ENCODE data around the gene CD82. TPM values are rescaled to one million over a fixed set of nuclear protein-coding genes. Genes with fewer than 3 reads are reported as not detected.

The CD82 gene
- total and polyA plus RNA-seq, 2 of the 8 experiments (the other 6 are each of a cell fraction or from before 2014, with no cell fraction given) = 7.9 to 10.3 TPM

- Histone ChIP-seq H2AK5ac (ENCODE audit: low read depth, low read length) (no peak overlapping the region), H2BK15ac (ENCODE audit: low read length) (no peak overlapping the region), H3K9me3 (ENCODE audit: insufficient read depth in 2 of 2, low read depth in 1 of 2, low read length in 1 of 2) (no peaks in the 10 kb centered on the region), H4K8ac (ENCODE audit: extremely low read depth, insufficient read depth, low read length) (no peak overlapping the region), H3K79me2 (ENCODE audit: control insufficient read depth in 1 of 2, insufficient read depth in 2 of 2, low read length in 2 of 2) (no peaks in the 10 kb centered on the region), H3K14ac (ENCODE audit: insufficient read length) (no peak overlapping the region), H2AFZ (ENCODE audit: low read length) (peak overlapping the region; percentile 82), H3K27me3 (replicated peaks in 1 of 4; ENCODE audit: control insufficient read depth in 3 of 4, extremely low read depth in 1 of 4, insufficient read depth in 3 of 4, low read length in 3 of 4) (peaks cover 0 to 6% (median 3%) of the 10 kb centered on the region in 4 experiments; a peak in 3 of 7 replicates), H3K27ac (ENCODE audit: low read depth, low read length) (no peak overlapping the region), H3K18ac (ENCODE audit: extremely low read depth, low read length) (no peak overlapping the region), H3K56ac (replicated peaks; ENCODE audit: insufficient read length, low read depth, low read length) (no peak overlapping the region), H3K4me3 (ENCODE audit: extremely low read depth in 1 of 4, insufficient read depth in 2 of 4, low read depth in 3 of 4, low read length in 4 of 4) (no peak overlapping the region), H3K9ac (replicated peaks in 1 of 4; ENCODE audit: extremely low read depth in 1 of 4, low read depth in 3 of 4, low read length in 3 of 4) (no peak overlapping the region), H2BK20ac (ENCODE audit: low read length) (no peak overlapping the region), H3K23ac (ENCODE audit: insufficient read length) (no peak overlapping the region), H3K36me3 (ENCODE audit: control insufficient read depth in 2 of 4, insufficient read depth in 4 of 4, low read length in 3 of 4) (no peaks in the 10 kb centered on the region), H3K4ac (replicated peaks; ENCODE audit: insufficient read length, low read depth, low read length) (no peak overlapping the region), H3K4me2 (ENCODE audit: insufficient read depth in 1 of 2, low read depth in 2 of 2, low read length in 2 of 2) (peak overlapping the region in 1 of 2 experiments; percentile 29; a peak in 2 of 4 replicates), H4K5ac (ENCODE audit: insufficient read length, low read depth, low read length) (no peak overlapping the region), H3K23me2 (ENCODE audit: low read depth, low read length) (peaks cover 4% of the 10 kb centered on the region; the same call in 1 of the 2 replicates), H2BK12ac (ENCODE audit: low read depth, low read length) (no peak overlapping the region), H3K79me1 (ENCODE audit: low read depth, low read length) (no peaks in the 10 kb centered on the region), H4K20me1 (replicated peaks in 1 of 2; ENCODE audit: control insufficient read depth in 1 of 2, insufficient read depth in 2 of 2, low read length in 2 of 2) (no peaks in the 10 kb centered on the region), H2BK5ac (ENCODE audit: low read depth, low read length) (no peak overlapping the region), H2BK120ac (replicated peaks; ENCODE audit: low read depth, low read length) (no peak overlapping the region), H4K91ac (replicated peaks; ENCODE audit: insufficient read length, low read length) (no peak overlapping the region), H3K4me1 (replicated peaks in 1 of 4; ENCODE audit: control insufficient read depth in 3 of 4, insufficient read depth in 4 of 4, low read length in 3 of 4) (peaks cover 2 to 11% (median 3%) of the 10 kb centered on the region in 4 experiments; a peak in 6 of 7 replicates)
- ChIA-PET CTCF (ENCODE audit: partially characterized antibody) (interaction anchor here (0.7 to 7.8 kb wide), 21 partner anchors 15 to 446 kb away, joined by 3 to 120 read pairs (median 4); no protein-coding TSS in a partner anchor), POLR2A (ENCODE audit: partially characterized antibody) (no interaction called here)
- FAIRE-seq (peak; percentile 92), DNase-seq (ENCODE audit: low read depth in 1 of 2, low spot score in 2 of 2) (peak; percentile 46 to 92)
- WGBS, 2 experiments (ENCODE audit: extremely low coverage in 1 of 2, insufficient coverage in 1 of 2, insufficient read length in 1 of 2, insufficient replicate concordance in 2 of 2, low coverage in 1 of 2, low lambda C conversion rate in 2 of 2, missing lambda C conversion rate in 1 of 2) = 35% methylated on average over 21 of the region's 21 CpGs; no CpG with 5 or more reads in 1 of the 2 experiments
- TF ChIP-seq, protein P1, sequence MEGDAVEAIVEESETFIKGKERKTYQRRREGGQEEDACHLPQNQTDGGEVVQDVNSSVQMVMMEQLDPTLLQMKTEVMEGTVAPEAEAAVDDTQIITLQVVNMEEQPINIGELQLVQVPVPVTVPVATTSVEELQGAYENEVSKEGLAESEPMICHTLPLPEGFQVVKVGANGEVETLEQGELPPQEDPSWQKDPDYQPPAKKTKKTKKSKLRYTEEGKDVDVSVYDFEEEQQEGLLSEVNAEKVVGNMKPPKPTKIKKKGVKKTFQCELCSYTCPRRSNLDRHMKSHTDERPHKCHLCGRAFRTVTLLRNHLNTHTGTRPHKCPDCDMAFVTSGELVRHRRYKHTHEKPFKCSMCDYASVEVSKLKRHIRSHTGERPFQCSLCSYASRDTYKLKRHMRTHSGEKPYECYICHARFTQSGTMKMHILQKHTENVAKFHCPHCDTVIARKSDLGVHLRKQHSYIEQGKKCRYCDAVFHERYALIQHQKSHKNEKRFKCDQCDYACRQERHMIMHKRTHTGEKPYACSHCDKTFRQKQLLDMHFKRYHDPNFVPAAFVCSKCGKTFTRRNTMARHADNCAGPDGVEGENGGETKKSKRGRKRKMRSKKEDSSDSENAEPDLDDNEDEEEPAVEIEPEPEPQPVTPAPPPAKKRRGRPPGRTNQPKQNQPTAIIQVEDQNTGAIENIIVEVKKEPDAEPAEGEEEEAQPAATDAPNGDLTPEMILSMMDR (IDR thresholded peaks at IDR 0.05; ENCODE audit: control extremely low read depth in 1 of 3, insufficient read depth in 1 of 3, low read depth in 1 of 3, low read length in 3 of 3) = peak; percentile 95 to 98 (median 96)
- TF ChIP-seq, protein P2, sequence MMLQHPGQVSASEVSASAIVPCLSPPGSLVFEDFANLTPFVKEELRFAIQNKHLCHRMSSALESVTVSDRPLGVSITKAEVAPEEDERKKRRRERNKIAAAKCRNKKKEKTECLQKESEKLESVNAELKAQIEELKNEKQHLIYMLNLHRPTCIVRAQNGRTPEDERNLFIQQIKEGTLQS (IDR thresholded peaks at IDR 0.05; ENCODE audit: insufficient read depth, low read depth, low read length) = 0 out of 2 replicates have a peak, but pooled peaks have one; percentile 5
- no peak for TF ChIP-seq SUZ12 (IDR thresholded peaks at IDR 0.05; ENCODE audit: low read length)
- TF ChIP-seq GTF2F1 (IDR thresholded peaks at IDR 0.05; ENCODE audit: borderline replicate concordance, low read depth, low read length) = no peak
- TF ChIP-seq SAP30 (IDR thresholded peaks at IDR 0.05; ENCODE audit: insufficient read depth, insufficient replicate concordance, low read length) = no peak
- no peak for TF ChIP-seq KDM4A (IDR thresholded peaks at IDR 0.05; ENCODE audit: low read depth, low read length, severe bottlenecking)
- TF ChIP-seq FOSL1 (IDR thresholded peaks at IDR 0.05; ENCODE audit: insufficient read depth, low read depth, low read length) = no peak
- no peak for TF ChIP-seq TEAD4 (IDR thresholded peaks at IDR 0.05; ENCODE audit: low read depth, low read length)
Observed at GRCh38 chr11:44538375-44539054, 26.9 kb upstream of the CD82 start.
